CD4-positive, alpha-beta T cell treated with Interleukin-12 subunit alpha and Interleukin-12 subunit beta, for 1 hour (primary cell): ENCODE results near the gene PARP6.
A peak's percentile ranks its signal among the peaks of the same experiment; 100 is the strongest.

Experiments
- DNase-seq: peaks from one replicate; pipeline ENCODE4 v3.0.0-alpha.2; 2020

The PARP6 gene

DNA sequence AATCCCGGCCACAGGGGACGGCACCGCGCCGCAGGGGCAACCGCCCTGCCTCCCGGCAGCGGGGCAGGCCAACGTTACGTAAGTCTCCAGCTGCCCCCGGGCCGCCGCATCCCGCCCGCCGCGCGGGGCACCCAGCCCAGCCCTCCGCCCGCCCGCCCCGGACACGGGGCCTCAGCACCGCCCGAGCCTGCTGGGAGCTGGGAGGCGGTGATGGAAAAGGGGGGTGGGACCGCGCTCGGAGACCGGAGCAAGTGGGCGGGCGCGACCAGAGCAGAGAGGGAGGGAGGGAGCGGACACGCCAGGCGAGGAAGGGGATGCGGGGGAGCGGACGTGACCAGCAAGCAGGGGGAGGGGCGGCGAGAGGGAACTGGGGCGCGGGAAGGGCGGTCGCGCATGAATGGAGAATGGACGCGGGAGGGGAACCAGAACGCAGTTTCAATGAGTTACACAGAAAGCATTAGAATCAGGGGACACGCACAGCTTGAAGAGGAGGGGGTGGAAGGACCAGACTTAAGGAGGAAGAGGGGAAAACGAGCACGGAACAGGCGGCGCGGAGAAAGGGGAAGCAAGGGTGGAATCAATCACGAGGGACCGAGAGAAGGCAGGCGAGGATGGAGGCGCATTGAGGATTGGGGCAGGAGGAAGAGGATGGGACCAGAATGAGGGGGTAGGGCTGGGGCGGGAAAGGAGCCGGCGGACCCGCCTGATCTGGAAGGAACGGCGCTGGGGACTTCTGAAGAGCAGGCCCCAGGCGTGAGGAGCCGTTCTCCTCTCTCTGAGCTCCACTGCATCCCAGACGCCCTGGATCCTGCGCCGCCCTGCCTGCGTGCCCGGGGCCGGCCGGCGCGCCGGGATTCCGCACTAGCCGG, 41.9 kb downstream of the PARP6 start:
- DNase-seq, result peak; percentile 66

DNA sequence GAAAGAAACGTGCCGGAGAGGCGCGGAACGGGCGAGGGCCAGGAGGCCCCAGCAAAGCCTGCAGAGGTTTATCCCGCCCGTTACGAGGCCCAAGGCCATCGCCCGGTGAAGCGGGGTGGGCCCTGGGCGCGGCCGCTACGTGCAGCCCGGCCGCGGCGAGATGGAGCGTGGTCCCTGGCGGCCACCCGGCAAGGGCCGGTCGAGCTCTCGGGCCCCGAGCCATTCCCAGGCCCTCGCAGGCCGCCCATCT, 42.5 kb downstream of the PARP6 start:
- no peak for DNase-seq

DNA sequence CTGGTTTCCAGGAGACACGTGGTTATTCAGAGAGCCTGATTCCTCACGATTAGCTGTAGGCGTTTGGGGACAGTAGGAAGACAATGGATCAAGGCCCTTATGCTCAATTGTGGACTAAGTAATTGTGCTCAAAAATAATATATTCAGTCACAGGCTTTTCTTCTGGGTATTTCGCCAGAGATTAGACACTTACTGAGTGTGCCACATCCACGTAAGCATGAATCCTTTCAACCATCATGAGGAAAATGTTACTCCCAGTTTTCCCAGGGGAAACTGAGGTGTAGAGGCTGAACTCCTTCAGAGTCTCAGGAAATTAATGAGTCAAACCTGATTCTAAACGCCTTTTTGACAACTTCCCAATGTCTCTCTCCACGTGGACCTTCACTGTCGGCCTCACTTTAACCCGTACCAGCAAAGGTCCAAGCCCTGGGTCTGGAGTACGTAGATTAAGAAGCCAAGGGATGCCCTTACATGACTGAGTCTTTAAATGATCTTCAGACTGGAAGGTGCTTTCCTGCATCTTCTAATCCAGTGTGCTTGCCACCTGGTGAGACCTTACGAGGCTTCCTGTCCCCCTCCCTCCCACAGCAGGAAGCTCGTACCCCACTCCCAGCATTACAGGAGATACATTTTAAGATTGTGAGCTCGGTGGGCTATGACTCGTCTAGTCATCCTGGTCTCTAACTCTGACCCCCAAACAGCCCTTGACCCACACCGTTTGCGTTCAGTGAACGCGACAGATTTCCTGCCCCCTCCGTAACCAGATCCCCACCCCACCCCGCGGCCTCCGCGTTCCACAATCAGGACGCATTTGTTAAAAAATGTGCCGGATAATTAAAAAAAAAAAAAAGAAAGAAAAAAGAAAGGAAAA, 43.0 kb downstream of the PARP6 start:
- peak; percentile 63 for DNase-seq

DNA sequence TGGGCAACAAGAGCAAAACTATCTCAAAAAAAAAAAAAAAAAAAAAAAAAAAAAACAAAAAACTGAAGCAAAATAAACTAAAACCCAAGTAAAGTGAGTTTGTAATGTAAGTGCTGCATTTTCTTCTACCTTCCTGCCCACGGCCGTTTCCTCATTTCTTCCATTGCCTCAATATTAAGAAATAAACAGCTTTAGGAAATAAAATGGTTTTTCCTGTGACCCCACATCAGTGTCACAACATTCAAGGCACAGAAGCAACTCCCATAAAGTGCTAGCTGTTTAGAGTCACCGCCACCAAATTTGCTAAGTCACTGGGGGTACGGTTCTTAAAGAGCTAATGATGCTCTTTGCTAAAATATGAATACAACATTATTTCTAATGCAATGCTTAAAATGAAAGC, 44.6 kb downstream of the PARP6 start:
- peak; percentile 15 for DNase-seq

DNA sequence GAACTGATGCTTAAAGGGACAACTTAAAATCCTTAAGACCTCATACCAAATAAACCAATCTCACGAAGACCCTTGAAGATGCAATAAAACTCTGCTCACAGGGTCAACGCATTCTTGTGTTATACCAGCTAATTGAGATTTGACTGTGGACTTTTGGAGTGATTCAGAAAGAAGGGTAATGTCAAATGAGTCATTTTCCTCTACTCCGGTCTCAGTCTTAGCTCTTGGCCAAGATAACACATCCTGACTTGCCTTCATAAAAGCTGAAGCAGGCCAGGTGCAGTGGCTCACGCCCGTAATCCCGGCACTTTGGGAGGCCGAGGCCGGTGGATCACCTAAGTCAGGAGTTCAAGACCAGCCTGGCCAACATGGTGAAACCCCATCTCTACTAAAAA, 45.2 kb downstream of the PARP6 start:
- peak; percentile 32 for DNase-seq

DNA sequence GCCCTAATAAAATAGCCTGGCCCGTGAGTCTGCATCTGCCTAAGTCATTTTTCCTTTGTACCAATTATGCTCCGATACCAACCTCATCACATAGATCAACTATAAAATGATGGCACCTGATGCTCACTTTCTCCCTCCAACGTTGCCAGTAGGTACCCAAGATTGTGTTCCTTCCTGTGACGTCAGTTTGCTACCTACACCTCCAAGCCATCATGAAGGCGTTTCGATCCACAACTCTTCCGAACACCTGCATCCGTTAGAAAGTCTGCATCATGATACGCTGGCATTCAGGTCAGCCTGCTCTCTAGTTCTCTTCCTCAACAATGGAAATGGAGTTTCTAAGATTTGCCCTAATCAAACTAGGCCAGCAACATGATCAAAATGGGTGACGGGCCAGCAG, 49.1 kb downstream of the PARP6 start:
- DNase-seq, result no peak

DNA sequence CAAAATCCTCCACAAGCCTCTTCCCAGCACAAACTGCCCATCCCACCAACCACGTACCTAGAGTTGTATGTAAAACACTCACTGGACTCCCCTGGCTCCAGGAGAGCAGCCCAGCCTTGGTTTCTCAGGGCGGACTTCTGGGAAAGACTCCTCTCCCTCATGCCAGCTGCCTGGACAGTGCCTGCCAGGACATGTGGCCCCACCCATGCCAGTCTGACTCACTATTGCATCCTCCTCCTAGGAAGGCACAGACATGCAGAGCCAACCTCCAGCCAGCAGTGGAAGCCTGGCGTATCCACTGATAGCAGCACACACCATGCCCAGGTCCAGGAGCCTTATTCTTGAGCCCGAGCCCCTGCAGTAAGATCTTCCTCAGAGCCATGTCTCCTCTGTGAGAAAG, 50.0 kb downstream of the PARP6 start:
- DNase-seq, result no peak

DNA sequence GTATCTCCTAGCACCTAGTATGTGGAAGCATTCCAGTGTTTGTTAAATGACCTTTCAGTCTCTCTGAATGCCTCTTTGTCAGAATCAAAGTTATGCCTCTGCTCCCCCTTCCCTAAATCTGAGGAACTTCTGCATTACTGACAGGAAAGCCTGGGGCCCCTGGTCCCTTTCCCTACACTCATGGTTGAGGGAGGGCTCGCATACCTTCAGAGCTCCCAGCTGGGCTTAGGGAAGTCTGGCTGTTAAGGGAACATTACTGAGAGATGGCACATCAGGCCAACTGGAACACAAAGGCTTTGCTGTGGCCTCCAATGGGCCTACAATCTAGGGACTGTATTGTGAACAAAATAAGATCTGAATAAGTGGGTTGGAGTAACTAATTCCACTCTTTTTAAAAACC, 51.7 kb downstream of the PARP6 start:
- DNase-seq, result no peak

DNA sequence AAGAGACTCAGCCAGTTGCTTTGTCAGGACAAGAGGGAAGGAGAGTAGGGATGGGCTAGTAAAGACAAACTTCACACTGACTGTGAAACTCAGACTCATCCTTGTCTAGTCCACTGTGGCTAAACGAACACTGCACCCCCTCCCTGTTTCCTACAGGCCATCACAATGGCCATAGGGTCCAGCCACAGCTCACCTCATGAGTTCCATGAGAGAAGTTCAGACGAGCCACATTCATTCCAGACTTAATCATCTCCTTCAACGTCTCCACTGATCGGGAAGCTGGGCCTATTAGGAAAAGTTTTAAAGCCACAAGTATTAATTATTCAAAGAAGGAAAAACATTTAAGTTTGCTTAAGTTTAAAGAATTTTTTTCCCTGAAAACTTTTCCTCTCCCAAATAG, 55.1 kb downstream of the PARP6 start:
- DNase-seq, result no peak

DNA sequence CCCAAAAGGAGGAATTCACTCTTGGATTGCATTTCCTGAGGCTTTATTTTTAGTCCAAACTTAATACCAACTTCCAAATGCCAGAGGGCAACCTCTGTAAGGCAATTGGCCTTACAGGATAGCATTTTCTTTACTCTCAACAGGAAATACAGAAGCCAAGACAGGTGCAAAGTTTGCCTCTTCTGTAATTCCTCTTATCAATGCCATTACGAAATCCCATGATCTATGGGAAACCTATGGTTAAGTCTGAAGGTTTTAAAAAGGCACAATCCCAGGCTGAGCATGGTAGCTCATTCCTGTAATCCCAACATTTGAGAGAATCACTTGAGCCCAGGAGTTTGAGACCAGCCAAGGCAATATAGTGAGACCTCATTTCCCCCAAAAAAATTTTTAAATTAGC, 56.3 kb downstream of the PARP6 start:
- DNase-seq, result no peak

DNA sequence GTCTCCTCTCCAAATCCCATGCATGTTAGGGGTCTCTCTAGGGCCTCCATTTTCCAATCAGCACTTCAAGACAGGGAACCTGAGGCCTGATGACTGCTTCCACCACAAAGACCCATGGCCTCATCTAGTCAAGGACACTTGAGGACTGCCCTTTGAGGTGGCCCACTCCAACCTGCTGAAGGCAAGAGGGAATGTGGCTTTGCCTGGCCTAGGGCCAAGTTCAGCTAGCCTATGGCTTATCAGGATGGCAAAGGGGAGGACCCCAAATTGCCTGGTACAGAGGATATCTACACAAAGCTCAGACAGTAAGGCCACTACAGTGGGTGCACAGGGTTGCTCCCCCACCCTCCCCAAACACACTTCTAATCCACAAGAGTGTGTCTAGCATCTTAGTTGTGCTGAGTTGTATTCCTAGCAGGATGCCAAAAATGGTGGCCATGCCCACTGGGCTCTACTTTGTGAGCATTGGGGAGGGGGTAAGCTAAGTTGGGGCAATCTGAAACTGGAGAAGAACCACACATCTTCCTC, 64.7 kb downstream of the PARP6 start:
- DNase-seq, result no peak

DNA sequence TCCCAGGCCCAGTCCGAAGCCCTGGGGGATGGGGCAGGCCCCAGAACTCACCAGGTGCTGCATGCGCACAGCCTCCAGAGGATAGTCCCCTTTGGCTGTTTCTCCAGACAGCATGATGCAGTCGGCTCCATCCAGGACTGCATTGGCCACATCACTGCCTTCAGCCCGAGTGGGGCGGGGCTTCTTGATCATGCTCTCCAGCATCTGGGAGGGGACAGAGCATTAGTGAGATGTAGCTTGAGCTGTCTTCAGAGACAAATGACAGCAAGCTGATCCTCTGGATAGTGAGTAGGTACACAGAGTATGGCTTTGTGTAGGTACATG, 65.7 kb downstream of the PARP6 start:
- DNase-seq, result no peak

DNA sequence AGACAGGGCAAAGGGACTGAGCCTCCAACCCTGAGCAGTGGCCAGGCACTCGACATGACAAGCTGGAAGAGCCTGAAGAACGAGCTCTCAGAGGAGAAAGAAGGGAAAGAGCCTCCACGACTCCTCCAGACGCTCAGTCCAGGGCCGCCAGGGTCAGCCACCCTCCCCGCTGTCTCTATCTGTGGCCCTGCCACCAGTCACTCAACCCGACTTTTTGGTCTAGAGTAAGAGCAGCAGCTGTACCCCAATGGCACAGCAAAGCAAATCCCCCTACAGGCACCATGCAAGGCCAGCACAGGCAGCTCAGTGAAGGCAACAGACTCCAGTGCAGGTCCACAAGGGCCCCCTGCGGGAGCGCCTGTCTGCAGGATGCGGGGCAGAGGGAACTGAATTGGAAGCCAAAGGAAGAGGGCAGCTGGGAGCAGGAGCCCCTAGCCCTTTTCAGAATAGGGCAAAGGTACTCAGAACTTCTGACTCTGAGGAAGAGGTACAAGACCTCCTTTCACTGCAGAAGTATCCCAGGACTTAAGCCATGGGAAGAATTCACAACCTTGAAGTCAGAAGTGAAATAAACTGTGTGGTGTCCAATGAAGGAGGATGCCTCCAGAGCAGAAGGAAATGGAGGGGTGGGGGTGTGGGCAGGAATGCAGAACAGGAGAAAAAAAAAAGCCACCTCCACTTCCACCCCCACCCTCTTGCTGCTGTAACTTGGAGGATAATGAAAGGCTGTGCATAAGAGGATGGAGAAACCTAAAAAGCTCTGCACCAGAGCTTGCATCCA, 66.3 kb downstream of the PARP6 start:
- no peak for DNase-seq

DNA sequence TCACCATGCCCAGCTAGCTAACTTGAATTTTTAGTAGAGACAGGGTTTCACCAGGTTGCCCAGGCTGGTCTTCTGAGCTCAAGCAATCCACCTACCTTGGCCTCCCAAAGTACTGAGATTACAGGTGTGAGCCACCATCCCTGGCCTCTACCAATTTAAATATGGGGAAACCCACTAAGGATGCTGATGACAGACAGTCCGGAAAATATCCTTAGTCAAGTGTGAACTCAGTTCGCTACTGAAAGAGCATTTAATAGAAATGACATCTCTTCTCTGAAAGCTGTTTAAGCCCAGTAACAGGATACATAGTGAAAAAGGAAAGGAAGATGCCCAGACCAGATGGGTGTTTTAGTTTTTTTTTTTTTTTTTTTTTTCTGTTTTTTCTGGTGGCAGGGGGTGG, 67.1 kb downstream of the PARP6 start:
- DNase-seq, result no peak

DNA sequence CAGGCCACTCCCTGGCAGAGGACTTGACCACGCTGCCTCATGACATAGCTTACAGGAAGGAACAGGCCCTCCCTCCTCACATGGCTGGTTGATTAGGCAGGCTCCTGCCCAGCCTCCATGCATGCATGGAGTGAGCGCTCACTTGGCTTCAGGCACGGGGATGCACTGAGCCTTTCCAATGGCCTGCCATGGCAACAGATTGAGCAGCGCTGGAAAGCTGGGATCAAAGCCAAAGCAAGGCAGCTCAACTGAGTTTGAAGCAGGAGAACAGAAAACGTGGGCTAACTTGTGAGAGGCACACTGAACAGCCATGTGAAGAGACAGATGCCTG, 68.9 kb downstream of the PARP6 start:
- no peak for DNase-seq

DNA sequence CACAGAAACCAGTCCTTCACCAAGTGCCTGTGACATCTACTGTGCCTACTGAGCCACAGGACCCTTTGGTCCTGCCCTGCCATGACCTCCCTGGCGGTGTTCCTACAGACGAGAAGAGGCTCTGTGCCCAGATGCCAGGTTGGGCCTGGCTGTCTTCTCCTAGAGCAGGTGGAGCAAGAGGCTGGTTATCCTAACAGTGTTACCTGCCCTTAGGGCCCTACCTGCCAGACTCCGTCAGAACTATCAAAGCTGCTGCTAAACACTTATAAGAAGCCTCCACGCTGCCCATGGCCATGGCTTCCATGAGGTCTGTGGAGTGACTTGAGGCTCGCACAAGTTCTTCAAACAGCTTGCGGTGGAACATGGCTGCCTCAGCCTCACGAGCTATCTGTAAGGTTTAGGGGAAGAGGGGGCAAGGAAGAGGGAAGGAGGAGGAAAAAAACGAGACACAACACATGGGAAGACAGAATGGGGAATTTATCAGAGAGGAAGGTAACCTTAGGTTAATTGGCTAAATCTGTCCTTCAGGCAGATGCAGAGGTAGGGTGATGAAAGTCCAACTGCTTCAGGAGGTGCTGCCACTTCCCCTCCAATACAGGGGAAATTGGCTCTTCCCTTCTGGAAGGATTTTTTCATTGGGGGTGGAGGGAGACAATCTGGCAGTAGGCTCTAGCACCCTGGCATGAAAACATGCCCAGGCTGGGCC, 69.4 kb downstream of the PARP6 start:
- no peak for DNase-seq

DNA sequence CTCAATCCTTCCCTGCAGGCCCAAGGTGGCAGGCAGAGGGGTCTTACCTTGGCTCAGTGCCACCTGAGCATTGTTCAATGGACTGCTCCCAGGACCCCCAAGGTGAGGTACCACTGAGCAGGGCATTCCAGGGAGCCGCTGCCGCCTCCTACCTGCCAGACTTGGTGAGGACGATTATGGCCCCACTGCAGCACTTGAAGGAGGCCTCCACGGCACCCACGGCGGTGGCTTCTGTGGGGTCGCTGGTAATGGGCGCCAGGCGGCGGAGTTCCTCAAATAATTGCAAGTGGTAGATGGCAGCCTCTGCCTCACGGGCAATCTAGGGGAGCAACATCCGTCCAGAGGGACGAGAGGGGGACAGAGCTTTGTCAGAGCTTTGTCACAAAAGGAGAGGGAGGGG, 70.1 kb downstream of the PARP6 start:
- DNase-seq, result no peak

DNA sequence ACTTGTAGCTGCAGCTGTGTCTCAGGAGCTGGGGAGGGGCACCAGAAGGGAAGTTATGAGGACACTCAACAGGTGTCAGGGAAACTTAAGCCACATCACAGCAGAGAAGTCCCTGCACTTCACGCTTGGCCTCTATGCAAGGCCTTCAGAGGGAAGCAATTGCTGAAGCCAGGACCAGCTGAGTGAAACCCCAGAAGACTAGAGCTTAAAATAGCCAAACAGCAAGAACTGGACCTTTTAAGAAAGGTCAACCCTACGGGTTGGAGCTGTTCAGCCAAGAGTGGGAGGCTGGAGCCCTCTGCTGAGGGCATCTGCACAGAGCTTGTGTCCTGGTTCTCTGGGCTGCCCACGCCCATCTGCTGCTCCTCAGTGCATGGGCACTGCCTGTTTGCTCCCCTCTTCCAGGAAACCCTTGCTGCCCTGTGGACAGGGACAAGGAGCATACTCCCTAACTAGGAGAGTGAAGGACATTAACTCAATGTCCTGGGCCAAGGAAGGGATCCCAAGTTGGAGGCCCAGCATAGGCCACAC, 70.9 kb downstream of the PARP6 start:
- no peak for DNase-seq

DNA sequence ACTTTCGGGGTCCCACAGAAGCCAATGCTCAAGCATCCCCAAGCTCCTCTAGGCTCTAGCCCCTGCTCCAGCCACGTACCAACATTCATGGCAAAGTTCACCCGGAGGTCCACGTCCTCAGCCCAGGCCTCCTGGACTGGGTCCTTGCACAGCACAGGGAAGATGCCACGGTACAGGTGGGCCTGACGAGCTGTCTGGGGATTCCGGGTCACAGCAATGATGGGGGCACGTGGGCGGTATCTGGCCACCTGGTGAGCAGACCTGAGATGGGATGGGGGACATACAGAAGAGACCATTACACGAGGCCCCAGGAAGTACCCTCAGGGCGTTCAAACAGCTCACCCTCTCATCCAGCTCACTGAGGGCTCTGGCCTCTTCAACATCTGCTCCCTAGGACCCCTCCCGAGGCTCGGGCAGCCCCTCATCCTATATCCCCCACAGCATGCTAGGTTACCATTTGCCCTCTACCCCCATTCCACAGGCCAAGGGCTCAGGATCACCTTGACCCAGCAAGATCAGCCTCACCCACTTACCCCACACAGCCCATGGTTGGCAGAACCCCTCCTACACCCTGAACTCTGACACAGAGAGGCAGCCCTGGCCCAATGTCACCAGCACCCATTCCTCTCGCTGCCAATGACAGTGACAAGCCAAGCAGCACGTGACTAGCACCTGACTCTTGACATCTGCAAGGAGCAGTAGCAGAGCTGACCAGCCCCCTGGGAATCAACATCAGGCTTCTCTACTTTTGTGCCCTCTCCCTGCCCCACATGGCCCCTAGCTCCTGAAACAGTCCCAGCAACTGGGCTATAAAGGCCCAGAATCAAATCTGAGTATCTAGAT, 71.7 kb downstream of the PARP6 start:
- no peak for DNase-seq

DNA sequence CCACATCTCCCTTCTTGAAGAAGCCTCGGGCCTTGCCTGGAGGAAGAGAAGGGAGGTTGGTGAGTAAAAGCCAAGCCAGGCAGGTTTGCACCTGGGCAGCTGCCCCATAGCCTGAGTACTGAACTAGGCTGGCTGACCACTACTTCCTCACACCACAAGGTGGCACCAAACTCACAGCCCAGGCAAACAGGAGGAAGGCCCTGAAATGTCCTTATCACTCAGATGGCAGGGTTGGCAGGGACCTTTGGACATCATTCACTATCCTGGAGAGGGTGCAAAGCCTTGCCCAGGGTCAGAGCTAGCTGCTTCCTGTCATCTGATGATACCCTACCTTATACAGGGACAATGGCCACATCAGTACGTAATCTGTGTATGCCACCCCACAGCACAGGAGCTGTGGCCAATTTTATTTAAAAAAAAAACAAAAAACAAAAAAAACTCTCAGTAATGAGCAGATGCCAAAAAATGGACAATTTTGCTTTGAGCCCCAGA, 72.6 kb downstream of the PARP6 start:
- DNase-seq, result peak; percentile 79

DNA sequence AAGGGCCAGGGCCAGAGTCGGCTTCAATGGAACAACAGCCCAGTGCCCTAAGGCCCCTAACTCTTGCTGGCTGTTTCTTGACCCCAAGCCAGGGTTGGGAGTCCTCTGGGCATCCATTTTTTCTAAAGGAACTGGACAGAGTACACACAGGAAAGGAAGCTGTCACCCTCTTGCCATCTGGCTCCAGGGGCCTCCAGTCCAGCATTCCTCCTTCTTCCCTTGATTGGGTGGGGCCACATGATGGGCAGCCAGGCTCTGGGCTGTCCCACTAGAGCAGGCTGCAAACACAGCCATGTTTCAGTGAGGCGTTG, 73.2 kb downstream of the PARP6 start:
- no peak for DNase-seq
